Measurements from ENCODE around the gene KIAA1614. TPM values are rescaled to one million over a fixed set of nuclear protein-coding genes. Genes with fewer than 3 reads are reported as not detected.

KIAA1614 gene
- total RNA-seq, 4 donors from 2014 or later: 1.0 to 17.1 (median 6.6) TPM

DNA sequence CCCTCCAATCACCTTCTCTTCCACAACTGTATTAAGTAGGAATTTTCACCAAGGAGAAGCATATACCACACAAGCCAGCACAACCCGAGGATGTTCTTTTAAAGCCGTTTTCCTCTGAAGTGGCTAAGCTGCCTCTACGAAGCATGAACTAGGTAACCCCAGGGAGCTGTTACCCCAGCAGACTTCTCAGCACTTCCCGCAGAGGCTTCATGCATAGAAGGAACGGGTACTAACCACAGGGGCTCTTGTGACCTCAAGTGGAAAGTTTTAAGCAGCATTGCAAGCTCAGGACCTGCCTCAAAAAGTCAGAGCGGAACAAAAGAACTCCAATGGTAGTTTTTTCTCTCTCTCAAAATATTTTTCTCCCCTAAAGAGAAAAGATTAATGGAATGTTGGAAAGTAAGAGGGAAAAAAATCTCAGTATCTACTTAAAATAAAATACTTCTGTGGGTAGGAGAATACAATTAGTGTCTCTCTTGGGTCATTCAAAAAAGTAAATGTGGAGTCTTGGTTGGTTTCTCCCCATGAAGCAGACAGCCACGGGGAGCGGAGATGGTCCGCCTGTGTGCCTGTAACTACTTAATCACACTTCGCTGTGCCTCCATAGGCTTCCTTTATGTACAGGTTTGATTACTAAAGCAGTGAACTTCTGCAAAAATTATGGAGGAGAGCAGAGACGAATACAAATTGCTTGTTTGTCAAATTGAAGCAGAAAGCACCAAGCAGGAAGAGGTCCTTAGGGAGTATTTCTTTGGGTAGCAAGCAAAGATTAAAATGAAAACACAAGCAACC, 69.1 kb downstream of the KIAA1614 start:
- Histone ChIP-seq H3K4me3 (no peak overlapping the region), H3K27me3 (no peaks in the 10 kb centered on the region), H3K4me1 (no peaks in the 10 kb centered on the region), H3K36me3 (no peaks in the 10 kb centered on the region), H3K27ac (no peak overlapping the region), H3K9me3 (no peaks in the 10 kb centered on the region)
- TF ChIP-seq, protein P1, sequence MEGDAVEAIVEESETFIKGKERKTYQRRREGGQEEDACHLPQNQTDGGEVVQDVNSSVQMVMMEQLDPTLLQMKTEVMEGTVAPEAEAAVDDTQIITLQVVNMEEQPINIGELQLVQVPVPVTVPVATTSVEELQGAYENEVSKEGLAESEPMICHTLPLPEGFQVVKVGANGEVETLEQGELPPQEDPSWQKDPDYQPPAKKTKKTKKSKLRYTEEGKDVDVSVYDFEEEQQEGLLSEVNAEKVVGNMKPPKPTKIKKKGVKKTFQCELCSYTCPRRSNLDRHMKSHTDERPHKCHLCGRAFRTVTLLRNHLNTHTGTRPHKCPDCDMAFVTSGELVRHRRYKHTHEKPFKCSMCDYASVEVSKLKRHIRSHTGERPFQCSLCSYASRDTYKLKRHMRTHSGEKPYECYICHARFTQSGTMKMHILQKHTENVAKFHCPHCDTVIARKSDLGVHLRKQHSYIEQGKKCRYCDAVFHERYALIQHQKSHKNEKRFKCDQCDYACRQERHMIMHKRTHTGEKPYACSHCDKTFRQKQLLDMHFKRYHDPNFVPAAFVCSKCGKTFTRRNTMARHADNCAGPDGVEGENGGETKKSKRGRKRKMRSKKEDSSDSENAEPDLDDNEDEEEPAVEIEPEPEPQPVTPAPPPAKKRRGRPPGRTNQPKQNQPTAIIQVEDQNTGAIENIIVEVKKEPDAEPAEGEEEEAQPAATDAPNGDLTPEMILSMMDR (IDR thresholded peaks at IDR 0.05): no peak
- no peak for TF ChIP-seq POLR2A (IDR thresholded peaks at IDR 0.05)
- no peak for DNase-seq
- intact Hi-C loops (cut with DNase I; ENCODE audit: low total_unique reads): no loop called here

DNA sequence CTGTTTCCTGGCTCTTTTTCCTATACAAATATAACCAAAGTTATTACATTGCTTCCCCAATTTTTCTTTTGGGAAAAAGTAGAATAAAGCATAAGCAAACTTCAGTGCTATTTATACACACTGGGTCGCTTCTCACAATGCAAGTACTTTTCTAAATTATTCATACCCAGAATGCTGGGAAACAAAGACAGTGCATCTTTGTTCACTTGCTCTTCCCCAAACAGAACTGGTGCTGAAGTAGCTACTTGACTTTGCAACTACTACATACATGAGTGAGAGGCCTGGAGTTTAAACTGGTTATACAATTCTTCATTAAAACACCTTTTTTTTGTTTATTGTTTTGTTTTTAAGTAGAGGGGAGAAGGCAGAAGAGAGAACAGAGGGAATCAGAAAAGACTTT, 69.7 kb downstream of the KIAA1614 start:
- H3K27me3 ChIP-seq: no peaks in the 10 kb centered on the region
- DNase-seq: no peak
- H3K36me3 ChIP-seq: no peaks in the 10 kb centered on the region
- H3K9me3 ChIP-seq: no peaks in the 10 kb centered on the region
- H3K4me1 ChIP-seq: no peaks in the 10 kb centered on the region
- intact Hi-C loops (cut with DNase I; ENCODE audit: low total_unique reads): no loop called here
- H3K4me3 ChIP-seq: no peak overlapping the region
- TF ChIP-seq, protein P1 (IDR thresholded peaks at IDR 0.05): no peak
- TF ChIP-seq POLR2A (IDR thresholded peaks at IDR 0.05): no peak
- no peak overlapping the region for H3K27ac ChIP-seq

DNA sequence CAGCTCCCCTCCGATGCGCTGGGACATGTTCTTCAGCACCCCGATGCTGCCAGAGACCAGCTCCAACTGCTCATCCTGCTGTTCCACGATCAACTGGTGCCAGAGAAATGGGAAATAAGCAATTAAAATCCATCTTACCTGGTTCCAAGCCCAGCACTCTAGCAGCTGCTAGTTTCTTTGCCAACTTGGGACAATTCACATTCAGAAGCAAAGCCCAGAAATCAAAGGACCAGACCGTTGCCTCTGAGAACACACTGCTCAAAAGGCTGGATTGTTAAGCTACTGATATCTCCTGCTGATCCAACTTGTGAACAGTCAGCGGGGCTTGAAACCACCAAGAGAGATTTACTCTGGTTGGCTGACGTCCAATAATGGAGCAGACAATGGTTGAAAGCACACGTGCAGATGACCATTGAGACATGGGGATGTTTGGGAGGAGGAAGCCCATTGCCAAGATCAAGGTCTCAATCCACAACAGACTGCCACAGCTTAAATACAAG, 75.6 kb downstream of the KIAA1614 start:
- Histone ChIP-seq H3K4me1 (no peaks in the 10 kb centered on the region), H3K4me3 (no peak overlapping the region), H3K27ac (no peak overlapping the region), H3K27me3 (no peaks in the 10 kb centered on the region), H3K9me3 (no peaks in the 10 kb centered on the region), H3K36me3 (no peaks in the 10 kb centered on the region)
- intact Hi-C loops (cut with DNase I; ENCODE audit: low total_unique reads): no loop called here
- DNase-seq: no peak
- TF ChIP-seq POLR2A (IDR thresholded peaks at IDR 0.05): no peak
- TF ChIP-seq, protein P1 (IDR thresholded peaks at IDR 0.05): no peak

DNA sequence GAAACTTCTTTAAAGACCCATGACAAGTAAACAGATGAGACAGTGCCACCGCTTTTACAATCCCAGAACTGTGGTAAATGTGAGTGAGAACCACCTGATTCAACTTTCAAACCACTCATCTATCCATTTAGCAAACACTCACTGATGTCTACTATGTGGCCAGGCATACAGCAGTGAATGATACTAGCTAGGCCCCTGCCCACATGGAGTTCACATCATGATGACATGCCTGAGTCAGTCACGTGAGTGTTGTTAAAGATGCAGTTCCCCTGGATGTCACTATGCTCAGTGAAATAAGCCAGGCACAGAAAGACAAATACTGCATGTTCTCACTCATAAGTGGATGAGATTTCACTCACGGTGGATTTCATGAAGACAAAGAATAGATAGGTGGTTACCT, 81.6 kb downstream of the KIAA1614 start:
- Histone ChIP-seq H3K27me3 (no peaks in the 10 kb centered on the region), H3K36me3 (no peaks in the 10 kb centered on the region), H3K4me1 (peaks cover 0 to 5% of the 10 kb centered on the region in 2 donors), H3K4me3 (no peak overlapping the region), H3K27ac (no peak overlapping the region), H3K9me3 (no peaks in the 10 kb centered on the region)
- intact Hi-C loops (cut with DNase I; ENCODE audit: low total_unique reads): no loop called here
- no peak for DNase-seq
- TF ChIP-seq POLR2A (IDR thresholded peaks at IDR 0.05): no peak

DNA sequence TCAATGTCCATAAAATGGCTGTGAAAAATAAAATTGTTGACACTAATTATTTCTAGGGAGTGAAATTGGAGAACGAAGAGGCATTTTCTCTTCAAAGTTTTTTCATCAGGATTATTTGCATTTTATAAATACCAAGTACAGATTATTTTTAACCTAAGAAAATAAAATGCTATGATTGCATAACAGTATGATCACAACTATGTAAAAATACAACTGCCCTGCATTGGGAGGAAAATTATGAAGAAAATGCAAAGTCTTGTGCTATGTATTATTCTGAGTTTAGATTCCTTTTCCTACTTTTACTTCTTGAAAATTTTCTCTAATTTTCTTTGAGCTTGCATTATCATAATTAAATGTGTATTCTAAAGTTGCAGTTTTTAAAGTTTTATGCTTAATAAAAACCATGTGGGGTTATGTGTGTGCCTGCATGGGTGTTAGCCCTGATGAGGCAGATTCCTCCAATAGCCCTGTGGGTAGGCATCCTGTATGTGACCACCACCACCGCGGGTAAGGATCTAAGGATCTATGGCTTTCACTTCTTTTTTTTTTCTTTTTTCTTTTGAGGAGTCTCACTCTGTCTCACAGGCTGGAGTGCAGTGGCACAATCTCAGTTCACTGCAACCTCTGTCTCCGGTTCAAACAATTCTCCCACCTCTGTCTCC, 85.3 kb downstream of the KIAA1614 start:
- Histone ChIP-seq H3K4me3 (no peak overlapping the region), H3K4me1 (peaks cover 0 to 5% of the 10 kb centered on the region in 2 donors), H3K27ac (peak overlapping the region in 1 of 2 donors; percentile 12), H3K27me3 (no peaks in the 10 kb centered on the region), H3K36me3 (no peaks in the 10 kb centered on the region), H3K9me3 (no peaks in the 10 kb centered on the region)
- TF ChIP-seq, protein P1 (IDR thresholded peaks at IDR 0.05): no peak
- no peak for TF ChIP-seq POLR2A (IDR thresholded peaks at IDR 0.05)
- intact Hi-C loops (cut with DNase I; ENCODE audit: low total_unique reads): no loop called here
- no peak for DNase-seq

Other genes starting within 250 kb of the KIAA1614 start
- 10 to 100 TPM in 3 of 4 donors, 1 to 10 TPM in 1; 3.1 to 42.5 (median 17.5) TPM for gene STX6, start 110.0 kb downstream of the KIAA1614 start, total RNA-seq
- 10 to 100 TPM; 13.8 to 29.7 (median 16.2) TPM for gene MR1, start 121.1 kb downstream of the KIAA1614 start, total RNA-seq
- 10 to 100 TPM; 19.4 to 34.8 (median 24.2) TPM for gene IER5, start 175.8 kb downstream of the KIAA1614 start, total RNA-seq